BJ (cell line): ENCODE results near the gene SH3BP2. TPM values are rescaled to one million over a fixed set of nuclear protein-coding genes. Genes with fewer than 3 reads are reported as not detected.

Experiments
- CTCF ChIA-PET: fragments of 350-600 bp; formaldehyde crosslinking; extraction: SDS; loops from one replicate; lab custom pipeline; 2021; ENCODE audit warnings: antibody characterized with exemption, inconsistent platforms; lab: Yijun Ruan, JAX
- POLR2A ChIA-PET: fragments of 300-600 bp; sonication (Branson Sonifier 250); formaldehyde crosslinking; extraction: SDS; loops from one replicate; lab custom pipeline; 2021; ENCODE audit warnings: antibody characterized with exemption; lab: Charles Lee
- DNase-seq: peaks from one replicate; pipeline ENCODE4 v3.0.0-alpha.2; 2011; ENCODE audit warnings: low read depth
- H3K27me3 ChIP-seq: 2 replicates; pipeline ENCODE4 v1.6.0; 2011; ENCODE audit warnings: low read length; ENCODE audit not compliant: control insufficient read depth, insufficient read depth
- H3K36me3 ChIP-seq: 2 replicates; pipeline ENCODE4 v1.5.1; 2011; ENCODE audit warnings: low read length; ENCODE audit not compliant: control insufficient read depth, insufficient read depth
- H3K4me3 ChIP-seq: 2 replicates; pipeline ENCODE4 v1.5.1; 2011; ENCODE audit warnings: low read depth, mild to moderate bottlenecking, control low read depth, low read length
- polyA plus RNA-seq: library from polyadenylated mRNA; depleted of rRNA; stranded (reverse); fragments of >200 nt; gene quantifications from 2 replicates; pipeline ENCODE4 v1.2.3, GENCODE V29; 2011
- TF ChIP-seq, protein P1 (sequence below): IDR thresholded peaks from 2 replicates; pipeline ENCODE4 v1.5.1; 2011; ENCODE audit warnings: low read depth, mild to moderate bottlenecking, control low read depth, inconsistent platforms, low read length, moderate library complexity; ENCODE audit not compliant: insufficient read depth

Gene SH3BP2
- polyA plus RNA-seq, 1 experiment: 42.2 TPM

- POLR2A ChIA-PET: no interaction called here
- no peak overlapping the region for H3K4me3 ChIP-seq
These were observed 75.0 kb downstream of the SH3BP2 start for GRCh38 chr4:2867758-2868491.

GRCh38 chr4:2868877-2869487 is 76.1 kb downstream of the SH3BP2 start:
- H3K4me3 ChIP-seq: no peak overlapping the region
- POLR2A ChIA-PET: no interaction called here

More at GRCh38 chr4:2867758-2868491, 75.0 kb downstream of the SH3BP2 start:
- CTCF ChIA-PET: interaction anchor here (0.8 to 2.6 kb wide), 6 partner anchors 10 to 104 kb away, joined by 3 to 7 read pairs (median 4); no protein-coding TSS in a partner anchor
- H3K27me3 ChIP-seq: no peaks in the 10 kb centered on the region
- H3K36me3 ChIP-seq: no peaks in the 10 kb centered on the region
- DNase-seq: no peak
- TF ChIP-seq, protein P1, sequence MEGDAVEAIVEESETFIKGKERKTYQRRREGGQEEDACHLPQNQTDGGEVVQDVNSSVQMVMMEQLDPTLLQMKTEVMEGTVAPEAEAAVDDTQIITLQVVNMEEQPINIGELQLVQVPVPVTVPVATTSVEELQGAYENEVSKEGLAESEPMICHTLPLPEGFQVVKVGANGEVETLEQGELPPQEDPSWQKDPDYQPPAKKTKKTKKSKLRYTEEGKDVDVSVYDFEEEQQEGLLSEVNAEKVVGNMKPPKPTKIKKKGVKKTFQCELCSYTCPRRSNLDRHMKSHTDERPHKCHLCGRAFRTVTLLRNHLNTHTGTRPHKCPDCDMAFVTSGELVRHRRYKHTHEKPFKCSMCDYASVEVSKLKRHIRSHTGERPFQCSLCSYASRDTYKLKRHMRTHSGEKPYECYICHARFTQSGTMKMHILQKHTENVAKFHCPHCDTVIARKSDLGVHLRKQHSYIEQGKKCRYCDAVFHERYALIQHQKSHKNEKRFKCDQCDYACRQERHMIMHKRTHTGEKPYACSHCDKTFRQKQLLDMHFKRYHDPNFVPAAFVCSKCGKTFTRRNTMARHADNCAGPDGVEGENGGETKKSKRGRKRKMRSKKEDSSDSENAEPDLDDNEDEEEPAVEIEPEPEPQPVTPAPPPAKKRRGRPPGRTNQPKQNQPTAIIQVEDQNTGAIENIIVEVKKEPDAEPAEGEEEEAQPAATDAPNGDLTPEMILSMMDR: no peak

GRCh38 chr4:2869659-2870058 is 76.8 kb downstream of the SH3BP2 start:
- no peaks in the 10 kb centered on the region for H3K27me3 ChIP-seq
- TF ChIP-seq, protein P1: no peak
- no peaks in the 10 kb centered on the region for H3K36me3 ChIP-seq
- H3K4me3 ChIP-seq: no peak overlapping the region
- DNase-seq: no peak
- ChIA-PET CTCF (no interaction called here), POLR2A (no interaction called here)

More at GRCh38 chr4:2868877-2869487, 76.1 kb downstream of the SH3BP2 start:
- CTCF ChIA-PET: no interaction called here
- no peaks in the 10 kb centered on the region for H3K27me3 ChIP-seq
- TF ChIP-seq, protein P1: no peak
- DNase-seq: no peak
- no peaks in the 10 kb centered on the region for H3K36me3 ChIP-seq

DNA sequence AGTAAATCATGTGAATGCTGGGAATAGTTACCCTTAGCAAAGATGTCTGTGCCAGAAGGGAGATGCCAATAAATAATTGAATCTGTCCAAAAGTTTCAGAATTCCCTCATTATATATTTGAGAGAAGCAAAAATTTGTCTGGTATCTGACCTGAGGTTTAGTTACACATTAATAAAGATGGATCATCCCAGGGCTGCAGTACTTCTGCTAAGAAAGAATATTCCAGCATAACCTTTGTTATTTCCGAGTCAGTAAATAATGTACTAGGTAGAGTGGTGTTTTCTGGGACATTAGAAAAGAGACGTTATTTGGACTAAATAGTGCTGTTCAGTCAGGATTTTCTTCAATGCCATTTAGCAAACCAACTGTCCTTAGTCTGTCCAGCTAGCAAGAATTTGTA is 77.2 kb downstream of the SH3BP2 start:
- no peak for DNase-seq
- Histone ChIP-seq H3K27me3 (no peaks in the 10 kb centered on the region), H3K36me3 (no peaks in the 10 kb centered on the region), H3K4me3 (no peak overlapping the region)
- TF ChIP-seq, protein P1: no peak
- ChIA-PET POLR2A (no interaction called here), CTCF (no interaction called here)

GRCh38 chr4:2871466-2871865 is 78.6 kb downstream of the SH3BP2 start:
- TF ChIP-seq, protein P1: no peak
- Histone ChIP-seq H3K36me3 (no peaks in the 10 kb centered on the region), H3K4me3 (no peak overlapping the region), H3K27me3 (no peaks in the 10 kb centered on the region)
- CTCF ChIA-PET: interaction anchor here (0.8 kb wide), 2 partner anchors 10 to 115 kb away, joined by 3 read pairs; partner anchors contain the start of gene TNIP2
- POLR2A ChIA-PET: no interaction called here
- DNase-seq: no peak
